CD14-positive monocyte (primary cell): ENCODE results near the gene KCNJ6. TPM values are rescaled to one million over a fixed set of nuclear protein-coding genes. Genes with fewer than 3 reads are reported as not detected.

Experiments
- DNase-seq, 3 donors: peaks; one replicate each; pipeline ENCODE4 v3.0.0-alpha.2; 2011 to 2022
- H2AFZ ChIP-seq: 2 replicates; pipeline ENCODE4 v1.6.0; 2012; ENCODE audit warnings: mild to moderate bottlenecking, low read depth, low read length, inconsistent platforms; ENCODE audit not compliant: insufficient read depth, poor library complexity, severe bottlenecking
- H3K27ac ChIP-seq, 2 donors: 1 replicate in 1 of 2; 2 replicates in 1 of 2; pipeline ENCODE4 v1.5.1; 2012 to 2013; ENCODE audit warnings: low read length in 2 of 2, control low read depth in 1 of 2, inconsistent platforms in 1 of 2, low read depth in 1 of 2, mild to moderate bottlenecking in 1 of 2
- H3K27me3 ChIP-seq, 2 donors: one replicate each; pipeline versions ENCODE4 v1.6.0 to v1.6.1; 2011 to 2013; ENCODE audit warnings: low read length in 2 of 2; ENCODE audit not compliant: control insufficient read depth in 2 of 2, insufficient read depth in 2 of 2
- H3K36me3 ChIP-seq, 2 donors: replicated peaks in 1 of 2; 1 replicate in 1 of 2; 2 replicates in 1 of 2; pipeline versions ENCODE4 v1.5.1 to v1.6.1; 2012 to 2013; ENCODE audit warnings: low read length in 2 of 2, control low read depth in 1 of 2, inconsistent platforms in 1 of 2, mild to moderate bottlenecking in 1 of 2; ENCODE audit not compliant: insufficient read depth in 2 of 2, control insufficient read depth in 1 of 2
- H3K4me1 ChIP-seq, 2 donors: 1 replicate in 1 of 2; 2 replicates in 1 of 2; pipeline versions ENCODE4 v1.5.1 to v1.6.1; 2012 to 2013; ENCODE audit warnings: low read length in 2 of 2, control low read depth in 1 of 2, inconsistent platforms in 1 of 2, mild to moderate bottlenecking in 1 of 2, moderate library complexity in 1 of 2; ENCODE audit not compliant: insufficient read depth in 2 of 2, control insufficient read depth in 1 of 2
- H3K4me2 ChIP-seq: replicated peaks from 2 replicates; pipeline ENCODE3; 2012; ENCODE audit warnings: low read length, moderate library complexity, mild to moderate bottlenecking; ENCODE audit not compliant: poor library complexity, severe bottlenecking; ENCODE audit errors: extremely low read depth
- H3K4me3 ChIP-seq, 3 experiments: fragments of 200-600 bp in 1 of 3; sonication (generic) in 1 of 3; replicated peaks in 1 of 3; 1 replicate in 2 of 3; 2 replicates in 1 of 3; pipeline ENCODE4 v1.5.1; 2011 to 2013; ENCODE audit warnings: low read length in 3 of 3, mild to moderate bottlenecking in 3 of 3, control low read depth in 2 of 3, low read depth in 2 of 3, inconsistent platforms in 1 of 3, moderate library complexity in 1 of 3
- H3K79me2 ChIP-seq: 2 replicates; pipeline ENCODE4 v1.6.0; 2012; ENCODE audit warnings: mild to moderate bottlenecking, control low read depth, inconsistent platforms, low read length, moderate library complexity; ENCODE audit not compliant: insufficient read depth
- H3K9ac ChIP-seq: 2 replicates; pipeline ENCODE4 v1.6.0; 2017; ENCODE audit warnings: low read length, mild to moderate bottlenecking; ENCODE audit not compliant: insufficient read depth, poor library complexity, severe bottlenecking
- H3K9me3 ChIP-seq, 2 donors: replicated peaks in 1 of 2; 1 replicate in 1 of 2; 2 replicates in 1 of 2; pipeline versions ENCODE4 v1.5.1 to v1.6.1; 2012 to 2013; ENCODE audit warnings: low read length in 2 of 2, control low read depth in 1 of 2; ENCODE audit not compliant: control insufficient read depth in 1 of 2, insufficient read depth in 1 of 2
- H4K20me1 ChIP-seq: 2 replicates; pipeline ENCODE4 v1.6.0; 2012; ENCODE audit warnings: mild to moderate bottlenecking, low read length, control low read depth, moderate library complexity; ENCODE audit not compliant: insufficient read depth
- H3K27ac Mint-ChIP-seq, 7 donors: one replicate each; pipeline ENCODE4 v1.8.0; 2020; ENCODE audit warnings: mild to moderate bottlenecking in 7 of 7, mixed read lengths in 7 of 7, moderate library complexity in 6 of 7, inconsistent platforms in 2 of 7
- H3K27me3 Mint-ChIP-seq, 3 donors: one replicate each; pipeline ENCODE4 v1.8.0; 2021 to 2022; ENCODE audit warnings: low read depth in 3 of 3, mild to moderate bottlenecking in 3 of 3, mixed read lengths in 3 of 3, moderate library complexity in 3 of 3, inconsistent platforms in 1 of 3
- H3K36me3 Mint-ChIP-seq, 2 donors: one replicate each; pipeline ENCODE4 v1.8.0; 2020; ENCODE audit warnings: mixed read lengths in 2 of 2, inconsistent platforms in 1 of 2, mild to moderate bottlenecking in 1 of 2
- H3K4me1 Mint-ChIP-seq: one replicate; pipeline ENCODE4 v1.8.0; 2020; ENCODE audit warnings: mild to moderate bottlenecking, mixed read lengths
- H3K4me3 Mint-ChIP-seq, 2 donors: one replicate each; pipeline ENCODE4 v1.8.0; 2020; ENCODE audit warnings: mild to moderate bottlenecking in 2 of 2, mixed read lengths in 2 of 2, moderate library complexity in 1 of 2
- H3K9me3 Mint-ChIP-seq, 7 donors: one replicate each; pipeline ENCODE4 v1.8.0; 2020 to 2022; ENCODE audit warnings: mixed read lengths in 7 of 7, mild to moderate bottlenecking in 6 of 7, moderate library complexity in 6 of 7, inconsistent platforms in 2 of 7
- WGBS: methylation state at CpG from one replicate; pipeline ENCODE4 v1.1.5; 2013; ENCODE audit warnings: missing lambda C conversion rate; ENCODE audit not compliant: insufficient coverage; 5-methylcytosine and 5-hydroxymethylcytosine counted together
- intact Hi-C, 2 donors: fragments of 100-400 bp; cut with micrococcal nuclease; formaldehyde crosslinking; loops; one replicate each; pipeline versions ENCODE4 v1.15.0 to v1.15.1; 2023
- polyA plus RNA-seq, 3 donors: library from polyadenylated mRNA; depleted of rRNA in 1 of 3; unstranded in 2 of 3; stranded (reverse) in 1 of 3; fragments of 300-500 nt in 2 of 3; fragments of >200 nt in 1 of 3; fragmentation: Illumina TruSeq in 2 of 3; gene quantifications; 1 replicate in 2 of 3; 2 replicates in 1 of 3; pipeline ENCODE4 v1.2.3, GENCODE V29; 2012 to 2021
- TF ChIP-seq, protein P1 (sequence below): fragments of 200-600 bp; IDR thresholded peaks from one replicate; pipeline ENCODE4 v1.8.0; 2022; ENCODE audit warnings: antibody characterized with exemption, mild to moderate bottlenecking

KCNJ6 gene
- polyA plus RNA-seq, 3 donors, result not detected

GRCh38 chr21:37805266-37805665 is 111.0 kb downstream of the KCNJ6 start:
- 0% methylated on average over 1 of the region's 2 CpGs for WGBS
- Histone ChIP-seq H3K27ac (no peak overlapping the region), H4K20me1 (no peaks in the 10 kb centered on the region), H3K27me3 (no peaks in the 10 kb centered on the region), H3K4me1 (no peaks in the 10 kb centered on the region), H3K9me3 (peaks cover 0 to 4% of the 10 kb centered on the region in 2 donors), H2AFZ (no peak overlapping the region), H3K9ac (no peak overlapping the region), H3K4me2 (no peak overlapping the region), H3K4me3 (no peak overlapping the region), H3K79me2 (no peaks in the 10 kb centered on the region), H3K36me3 (no peaks in the 10 kb centered on the region)
- intact Hi-C loops, result no loop called here
- Mint-ChIP-seq H3K27me3 (peaks cover 4 to 6% (median 4%) of the 10 kb centered on the region in 3 donors), H3K36me3 (no peaks in the 10 kb centered on the region), H3K4me1 (peaks cover 7% of the 10 kb centered on the region), H3K27ac (no peak overlapping the region), H3K4me3 (peak overlapping the region in 1 of 2 donors; percentile 27), H3K9me3 (peaks cover 0 to 11% (median 5%) of the 10 kb centered on the region in 7 donors)
- no peak for DNase-seq
- TF ChIP-seq, protein P1, sequence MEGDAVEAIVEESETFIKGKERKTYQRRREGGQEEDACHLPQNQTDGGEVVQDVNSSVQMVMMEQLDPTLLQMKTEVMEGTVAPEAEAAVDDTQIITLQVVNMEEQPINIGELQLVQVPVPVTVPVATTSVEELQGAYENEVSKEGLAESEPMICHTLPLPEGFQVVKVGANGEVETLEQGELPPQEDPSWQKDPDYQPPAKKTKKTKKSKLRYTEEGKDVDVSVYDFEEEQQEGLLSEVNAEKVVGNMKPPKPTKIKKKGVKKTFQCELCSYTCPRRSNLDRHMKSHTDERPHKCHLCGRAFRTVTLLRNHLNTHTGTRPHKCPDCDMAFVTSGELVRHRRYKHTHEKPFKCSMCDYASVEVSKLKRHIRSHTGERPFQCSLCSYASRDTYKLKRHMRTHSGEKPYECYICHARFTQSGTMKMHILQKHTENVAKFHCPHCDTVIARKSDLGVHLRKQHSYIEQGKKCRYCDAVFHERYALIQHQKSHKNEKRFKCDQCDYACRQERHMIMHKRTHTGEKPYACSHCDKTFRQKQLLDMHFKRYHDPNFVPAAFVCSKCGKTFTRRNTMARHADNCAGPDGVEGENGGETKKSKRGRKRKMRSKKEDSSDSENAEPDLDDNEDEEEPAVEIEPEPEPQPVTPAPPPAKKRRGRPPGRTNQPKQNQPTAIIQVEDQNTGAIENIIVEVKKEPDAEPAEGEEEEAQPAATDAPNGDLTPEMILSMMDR, result no peak

DNA sequence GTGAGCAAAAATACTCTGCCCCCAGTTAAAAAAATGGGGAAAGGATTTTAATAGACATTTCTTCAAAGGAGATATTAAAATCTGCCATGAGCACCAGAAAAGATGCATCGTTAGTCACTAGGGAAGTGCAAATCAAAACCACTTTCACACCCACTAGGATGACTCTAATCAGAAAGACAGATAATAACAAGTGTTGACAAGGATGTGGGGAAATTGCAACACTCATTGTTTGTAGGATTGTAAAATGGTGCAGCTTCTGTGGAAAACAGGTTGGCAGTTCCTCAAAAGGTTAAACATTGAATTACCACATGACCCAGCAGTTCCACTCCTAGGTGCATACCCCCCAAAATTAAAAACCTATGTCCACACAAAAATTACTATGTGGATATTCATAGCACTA is 112.3 kb downstream of the KCNJ6 start:
- H4K20me1 ChIP-seq, result no peaks in the 10 kb centered on the region
- TF ChIP-seq, protein P1, result no peak
- no peak for DNase-seq
- H3K36me3 Mint-ChIP-seq, result no peaks in the 10 kb centered on the region
- peaks cover 7% of the 10 kb centered on the region for H3K4me1 Mint-ChIP-seq
- H3K4me1 ChIP-seq, result no peaks in the 10 kb centered on the region
- no peak overlapping the region for H3K27ac ChIP-seq
- no peak overlapping the region for H3K4me3 ChIP-seq
- no peaks in the 10 kb centered on the region for H3K36me3 ChIP-seq
- no peaks in the 10 kb centered on the region for H3K27me3 ChIP-seq
- peaks cover 4 to 6% (median 4%) of the 10 kb centered on the region in 3 donors for H3K27me3 Mint-ChIP-seq
- peaks cover 0 to 11% (median 5%) of the 10 kb centered on the region in 7 donors for H3K9me3 Mint-ChIP-seq
- no CpG with 5 or more reads among the region's 1 CpG for WGBS
- intact Hi-C loops, result no loop called here
- peaks cover 0 to 4% of the 10 kb centered on the region in 2 donors for H3K9me3 ChIP-seq
- no peak overlapping the region for H3K4me2 ChIP-seq
- H2AFZ ChIP-seq, result no peak overlapping the region
- no peak overlapping the region for H3K4me3 Mint-ChIP-seq
- no peak overlapping the region for H3K27ac Mint-ChIP-seq
- H3K79me2 ChIP-seq, result no peaks in the 10 kb centered on the region
- H3K9ac ChIP-seq, result no peak overlapping the region
